Activated CD4-positive, alpha-beta T cell treated with anti-CD3 and anti-CD28 coated beads, Interleukin-2, amount 50 U/mL, for 48 hours (primary cell): ENCODE measurements around the gene SORBS1.
A peak's percentile ranks its signal among the peaks of the same experiment; 100 is the strongest.

Source experiments
- DNase-seq, 2 experiments: peaks; one replicate each; pipeline ENCODE4 v3.0.0-alpha.2; 2020

SORBS1 gene

GRCh38 chr10:95405655-95406054 lies 155.5 kb downstream of the SORBS1 start:
- no peak for DNase-seq

GRCh38 chr10:95404864-95405263 lies 156.3 kb downstream of the SORBS1 start:
- no peak for DNase-seq

GRCh38 chr10:95404462-95404858 lies 156.7 kb downstream of the SORBS1 start:
- DNase-seq, result no peak

GRCh38 chr10:95403700-95404461 lies 157.3 kb downstream of the SORBS1 start:
- no peak for DNase-seq

GRCh38 chr10:95401704-95402469 lies 159.3 kb downstream of the SORBS1 start:
- DNase-seq, result no peak

- DNase-seq, result no peak
Measured at GRCh38 chr10:95400787-95401186, 160.4 kb downstream of the SORBS1 start.

GRCh38 chr10:95399183-95399582 lies 162.0 kb downstream of the SORBS1 start:
- no peak for DNase-seq

GRCh38 chr10:95397747-95398146 lies 163.4 kb downstream of the SORBS1 start:
- no peak for DNase-seq

- DNase-seq, result no peak
Measured at GRCh38 chr10:95395947-95396449, 165.2 kb downstream of the SORBS1 start.

GRCh38 chr10:95394161-95394880 lies 166.8 kb downstream of the SORBS1 start:
- peak; percentile 3 to 21 for DNase-seq

- no peak for DNase-seq
Measured at GRCh38 chr10:95392681-95393164, 168.4 kb downstream of the SORBS1 start.

GRCh38 chr10:95392217-95392584 lies 169.0 kb downstream of the SORBS1 start:
- no peak for DNase-seq

- DNase-seq, result peak in 1 of 2 experiments; percentile 8
Measured at GRCh38 chr10:95391581-95392216, 169.5 kb downstream of the SORBS1 start.

GRCh38 chr10:95391164-95391563 lies 170.0 kb downstream of the SORBS1 start:
- no peak for DNase-seq

GRCh38 chr10:95389982-95390381 lies 171.2 kb downstream of the SORBS1 start:
- no peak for DNase-seq

GRCh38 chr10:95389176-95389575 lies 172.0 kb downstream of the SORBS1 start:
- DNase-seq, result no peak

GRCh38 chr10:95388539-95388938 lies 172.6 kb downstream of the SORBS1 start:
- DNase-seq, result no peak

- no peak for DNase-seq
Measured at GRCh38 chr10:95388109-95388471, 173.1 kb downstream of the SORBS1 start.

GRCh38 chr10:95384011-95384704 lies 177.0 kb downstream of the SORBS1 start:
- DNase-seq, result peak; percentile 35 to 57

- DNase-seq, result no peak
Measured at GRCh38 chr10:95382596-95382995, 178.6 kb downstream of the SORBS1 start.

GRCh38 chr10:95382174-95382573 lies 179.0 kb downstream of the SORBS1 start:
- DNase-seq, result no peak

- no peak for DNase-seq
Measured at GRCh38 chr10:95377950-95378349, 183.2 kb downstream of the SORBS1 start.
